ENCODE measurements around the gene NUMBL.

NUMBL gene

DNA sequence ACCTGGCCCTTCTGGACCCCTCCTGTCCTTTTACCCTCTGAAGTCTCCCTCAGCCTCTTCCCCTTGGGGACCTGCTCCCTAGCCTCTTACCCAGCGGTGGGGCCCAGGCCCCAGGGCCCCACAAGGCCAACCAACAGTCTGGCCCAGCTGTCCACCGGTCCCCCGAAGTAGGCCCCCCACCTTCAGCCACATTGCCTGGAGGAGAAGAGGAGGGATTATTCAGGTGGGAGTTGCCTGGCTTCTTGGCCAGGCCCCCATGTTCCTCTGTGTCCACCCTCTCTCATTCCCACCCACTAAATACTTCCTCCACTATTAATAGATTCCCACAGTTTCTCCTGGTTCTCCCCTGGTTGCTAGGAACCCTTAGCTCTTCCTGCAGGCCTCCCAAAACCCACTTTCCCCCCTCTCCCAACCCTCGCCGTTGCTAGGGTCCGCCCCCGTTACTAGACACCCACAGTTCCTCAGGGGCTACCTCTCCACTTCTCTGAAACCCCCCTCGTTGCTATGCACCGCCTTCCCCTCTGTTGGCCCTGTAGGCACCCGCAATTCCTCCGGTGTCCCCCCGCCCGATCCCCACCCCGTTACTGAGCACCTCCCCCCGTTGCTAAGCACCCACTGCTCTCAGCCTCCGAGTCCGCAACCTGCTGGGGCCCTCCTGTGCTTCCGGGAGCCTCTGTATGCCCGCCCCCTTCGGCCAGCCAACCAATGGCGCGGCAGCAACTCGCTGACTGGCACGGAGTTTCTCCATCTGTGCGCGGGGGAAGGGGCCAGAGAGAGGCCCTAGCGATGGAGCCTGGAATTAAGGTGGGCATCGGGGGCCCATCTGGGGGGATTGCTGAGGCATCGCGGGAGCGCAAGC, 24.2 kb upstream of the NUMBL start:
- Histone ChIP-seq H3K36me3 (ENCODE audit: insufficient read depth, low read length) (peaks cover 29% of the 10 kb centered on the region), H3K4me3 (ENCODE audit: low read length) (peak overlapping the region; percentile 84), H3K9ac (ENCODE audit: low read depth, low read length) (peak overlapping the region; percentile 75), H3K27me3 (ENCODE audit: insufficient read depth, low read length) (no peaks in the 10 kb centered on the region), H3K27ac (ENCODE audit: low read depth, low read length) (peak overlapping the region; percentile 91; the same call in 1 of the 2 replicates), H3K9me3 (ENCODE audit: insufficient read depth, low read depth, low read length) (no peaks in the 10 kb centered on the region), H3K4me1 (ENCODE audit: insufficient read depth, low read length) (peaks cover 10% of the 10 kb centered on the region)
- 10% methylated on average over 31 of the region's 31 CpGs for WGBS

- Histone ChIP-seq H3K27ac (ENCODE audit: low read depth, low read length) (no peak overlapping the region), H3K36me3 (ENCODE audit: insufficient read depth, low read length) (peaks cover 36% of the 10 kb centered on the region), H3K27me3 (ENCODE audit: insufficient read depth, low read length) (no peaks in the 10 kb centered on the region), H3K4me1 (ENCODE audit: insufficient read depth, low read length) (peaks cover 5% of the 10 kb centered on the region), H3K4me3 (ENCODE audit: low read length) (no peak overlapping the region; the same call in 1 of the 2 replicates), H3K9ac (ENCODE audit: low read depth, low read length) (no peak overlapping the region), H3K9me3 (ENCODE audit: insufficient read depth, low read depth, low read length) (no peaks in the 10 kb centered on the region)
- WGBS, result 99% methylated on average over 9 of the region's 11 CpGs
These were observed 23.5 kb upstream of the NUMBL start for GRCh38 chr19:40713939-40714338.

GRCh38 chr19:40709817-40710216, 19.4 kb upstream of the NUMBL start:
- Histone ChIP-seq H3K9me3 (ENCODE audit: insufficient read depth, low read depth, low read length) (no peaks in the 10 kb centered on the region), H3K9ac (ENCODE audit: low read depth, low read length) (no peak overlapping the region), H3K27ac (ENCODE audit: low read depth, low read length) (no peak overlapping the region), H3K4me3 (ENCODE audit: low read length) (no peak overlapping the region), H3K27me3 (ENCODE audit: insufficient read depth, low read length) (no peaks in the 10 kb centered on the region), H3K4me1 (ENCODE audit: insufficient read depth, low read length) (peaks cover 3% of the 10 kb centered on the region; the same call in 1 of the 2 replicates), H3K36me3 (ENCODE audit: insufficient read depth, low read length) (peaks cover 69% of the 10 kb centered on the region)
- WGBS, result 94% methylated on average over 5 of the region's 5 CpGs

- H3K9ac ChIP-seq (ENCODE audit: low read depth, low read length), result no peak overlapping the region
These were observed 17.2 kb upstream of the NUMBL start for GRCh38 chr19:40707615-40708014.

GRCh38 chr19:40705950-40706619, 15.6 kb upstream of the NUMBL start:
- Histone ChIP-seq H3K9me3 (ENCODE audit: insufficient read depth, low read depth, low read length) (no peaks in the 10 kb centered on the region), H3K4me3 (ENCODE audit: low read length) (no peak overlapping the region), H3K9ac (ENCODE audit: low read depth, low read length) (no peak overlapping the region), H3K4me1 (ENCODE audit: insufficient read depth, low read length) (no peaks in the 10 kb centered on the region), H3K27ac (ENCODE audit: low read depth, low read length) (no peak overlapping the region), H3K36me3 (ENCODE audit: insufficient read depth, low read length) (peaks cover 75% of the 10 kb centered on the region), H3K27me3 (ENCODE audit: insufficient read depth, low read length) (no peaks in the 10 kb centered on the region)
- 98% methylated on average over 6 of the region's 7 CpGs for WGBS

More at GRCh38 chr19:40707615-40708014, 17.2 kb upstream of the NUMBL start:
- 91% methylated on average over 7 of the region's 7 CpGs for whole genome bisulfite sequencing
- no peaks in the 10 kb centered on the region for H3K4me1 ChIP-seq (ENCODE audit: insufficient read depth, low read length)
- H3K9me3 ChIP-seq (ENCODE audit: insufficient read depth, low read depth, low read length), result no peaks in the 10 kb centered on the region
- H3K27me3 ChIP-seq (ENCODE audit: insufficient read depth, low read length), result no peaks in the 10 kb centered on the region
- H3K36me3 ChIP-seq (ENCODE audit: insufficient read depth, low read length), result peaks cover 76% of the 10 kb centered on the region
- no peak overlapping the region for H3K27ac ChIP-seq (ENCODE audit: low read depth, low read length)
- H3K4me3 ChIP-seq (ENCODE audit: low read length), result no peak overlapping the region

GRCh38 chr19:40705362-40705651, 14.9 kb upstream of the NUMBL start:
- Histone ChIP-seq H3K9ac (ENCODE audit: low read depth, low read length) (no peak overlapping the region), H3K9me3 (ENCODE audit: insufficient read depth, low read depth, low read length) (no peaks in the 10 kb centered on the region), H3K36me3 (ENCODE audit: insufficient read depth, low read length) (peaks cover 78% of the 10 kb centered on the region), H3K27ac (ENCODE audit: low read depth, low read length) (no peak overlapping the region), H3K4me3 (ENCODE audit: low read length) (no peak overlapping the region), H3K27me3 (ENCODE audit: insufficient read depth, low read length) (no peaks in the 10 kb centered on the region), H3K4me1 (ENCODE audit: insufficient read depth, low read length) (no peaks in the 10 kb centered on the region)
- 95% methylated on average over 9 of the region's 9 CpGs for WGBS

GRCh38 chr19:40704491-40705361, 14.3 kb upstream of the NUMBL start:
- 96% methylated on average over 18 of the region's 18 CpGs for WGBS

GRCh38 chr19:40703029-40703755, 12.7 kb upstream of the NUMBL start:
- Histone ChIP-seq H3K4me1 (ENCODE audit: insufficient read depth, low read length) (no peaks in the 10 kb centered on the region), H3K27me3 (ENCODE audit: insufficient read depth, low read length) (no peaks in the 10 kb centered on the region), H3K4me3 (ENCODE audit: low read length) (no peak overlapping the region), H3K27ac (ENCODE audit: low read depth, low read length) (no peak overlapping the region), H3K9me3 (ENCODE audit: insufficient read depth, low read depth, low read length) (no peaks in the 10 kb centered on the region), H3K9ac (ENCODE audit: low read depth, low read length) (no peak overlapping the region), H3K36me3 (ENCODE audit: insufficient read depth, low read length) (peaks cover 69% of the 10 kb centered on the region)
- WGBS, result 90% methylated on average over 24 of the region's 24 CpGs

More at GRCh38 chr19:40704491-40705361, 14.3 kb upstream of the NUMBL start:
- no peaks in the 10 kb centered on the region for H3K9me3 ChIP-seq (ENCODE audit: insufficient read depth, low read depth, low read length)
- no peak overlapping the region for H3K9ac ChIP-seq (ENCODE audit: low read depth, low read length)
- H3K27me3 ChIP-seq (ENCODE audit: insufficient read depth, low read length), result no peaks in the 10 kb centered on the region
- H3K27ac ChIP-seq (ENCODE audit: low read depth, low read length), result no peak overlapping the region
- peaks cover 80% of the 10 kb centered on the region for H3K36me3 ChIP-seq (ENCODE audit: insufficient read depth, low read length)
- H3K4me1 ChIP-seq (ENCODE audit: insufficient read depth, low read length), result no peaks in the 10 kb centered on the region
- H3K4me3 ChIP-seq (ENCODE audit: low read length), result no peak overlapping the region

- Histone ChIP-seq H3K9me3 (ENCODE audit: insufficient read depth, low read depth, low read length) (no peaks in the 10 kb centered on the region), H3K27ac (ENCODE audit: low read depth, low read length) (no peak overlapping the region), H3K27me3 (ENCODE audit: insufficient read depth, low read length) (no peaks in the 10 kb centered on the region), H3K9ac (ENCODE audit: low read depth, low read length) (peak overlapping the region; percentile 33), H3K36me3 (ENCODE audit: insufficient read depth, low read length) (peaks cover 62% of the 10 kb centered on the region), H3K4me1 (ENCODE audit: insufficient read depth, low read length) (no peaks in the 10 kb centered on the region), H3K4me3 (ENCODE audit: low read length) (no peak overlapping the region)
- WGBS, result 66% methylated on average over 18 of the region's 18 CpGs
These were observed 12.0 kb upstream of the NUMBL start for GRCh38 chr19:40702337-40703012.

- Histone ChIP-seq H3K27ac (ENCODE audit: low read depth, low read length) (no peak overlapping the region), H3K9me3 (ENCODE audit: insufficient read depth, low read depth, low read length) (no peaks in the 10 kb centered on the region), H3K27me3 (ENCODE audit: insufficient read depth, low read length) (no peaks in the 10 kb centered on the region), H3K4me1 (ENCODE audit: insufficient read depth, low read length) (no peaks in the 10 kb centered on the region), H3K4me3 (ENCODE audit: low read length) (no peak overlapping the region), H3K9ac (ENCODE audit: low read depth, low read length) (no peak overlapping the region), H3K36me3 (ENCODE audit: insufficient read depth, low read length) (peaks cover 60% of the 10 kb centered on the region)
- WGBS, result 97% methylated on average over 6 of the region's 6 CpGs
These were observed 11.3 kb upstream of the NUMBL start for GRCh38 chr19:40701758-40702157.
